Adrenal gland (tissue), 5 donors: Measurements from ENCODE around the gene CGB1.

Source experiments
- CTCF ChIP-seq, 6 experiments: fragments of 450-650 bp in 4 of 6; fragments of 200-600 bp in 2 of 6; sonication (generic) in 1 of 6; IDR thresholded peaks; 1 replicate in 5 of 6; 2 replicates in 1 of 6; pipeline versions ENCODE4 v1.5.1 to v1.8.0; 2016 to 2021; ENCODE audit warnings: antibody characterized with exemption in 6 of 6, mild to moderate bottlenecking in 2 of 6, moderate library complexity in 1 of 6
- POLR2A ChIP-seq, 2 donors: fragments of 450-650 bp; IDR thresholded peaks; one replicate each; pipeline ENCODE4 v1.6.1; 2017; ENCODE audit warnings: antibody characterized with exemption in 2 of 2, mild to moderate bottlenecking in 2 of 2, moderate library complexity in 1 of 2
- donor health status: DM: no; HTN: no; CAD: no.

GRCh38 chr19:48985711-48986110, 51.0 kb downstream of the CGB1 start:
- TF ChIP-seq CTCF (IDR thresholded peaks at IDR 0.05) = no peak
- no peak for TF ChIP-seq POLR2A (IDR thresholded peaks at IDR 0.05)
